ENCODE results near the gene CSNK1G2. TPM values are rescaled to one million over a fixed set of nuclear protein-coding genes. Genes with fewer than 3 reads are reported as not detected.

The CSNK1G2 gene
- total and polyA plus RNA-seq, 2 experiments from 2014 or later, result 39.6 to 147 TPM

- TF ChIP-seq ZNF331 (CRISPR knock-in tag; IDR thresholded peaks at IDR 0.05; ENCODE audit: low read depth) (no peak), JUNB (IDR thresholded peaks at IDR 0.05; ENCODE audit: unreplicated experiment) (no peak), ZNF462 (CRISPR knock-in tag; IDR thresholded peaks at IDR 0.05) (no peak), ZNF114 (CRISPR knock-in tag; IDR thresholded peaks at IDR 0.05) (no peak), POLR2AphosphoS5 (IDR thresholded peaks at IDR 0.05; ENCODE audit: low read depth) (no peak), CREB1 (CRISPR knock-in tag; IDR thresholded peaks at IDR 0.05; ENCODE audit: low read depth) (no peak), EZH2phosphoT487 (IDR thresholded peaks at IDR 0.05; ENCODE audit: unreplicated experiment) (no peak), EZH2 (IDR thresholded peaks at IDR 0.05; ENCODE audit: low read depth, unreplicated experiment) (no peak), STAT1 (IDR thresholded peaks at IDR 0.05; ENCODE audit: unreplicated experiment) (no peak), NANOG (IDR thresholded peaks at IDR 0.05; ENCODE audit: borderline replicate concordance) (no peak)
- TF ChIP-seq, protein P1, sequence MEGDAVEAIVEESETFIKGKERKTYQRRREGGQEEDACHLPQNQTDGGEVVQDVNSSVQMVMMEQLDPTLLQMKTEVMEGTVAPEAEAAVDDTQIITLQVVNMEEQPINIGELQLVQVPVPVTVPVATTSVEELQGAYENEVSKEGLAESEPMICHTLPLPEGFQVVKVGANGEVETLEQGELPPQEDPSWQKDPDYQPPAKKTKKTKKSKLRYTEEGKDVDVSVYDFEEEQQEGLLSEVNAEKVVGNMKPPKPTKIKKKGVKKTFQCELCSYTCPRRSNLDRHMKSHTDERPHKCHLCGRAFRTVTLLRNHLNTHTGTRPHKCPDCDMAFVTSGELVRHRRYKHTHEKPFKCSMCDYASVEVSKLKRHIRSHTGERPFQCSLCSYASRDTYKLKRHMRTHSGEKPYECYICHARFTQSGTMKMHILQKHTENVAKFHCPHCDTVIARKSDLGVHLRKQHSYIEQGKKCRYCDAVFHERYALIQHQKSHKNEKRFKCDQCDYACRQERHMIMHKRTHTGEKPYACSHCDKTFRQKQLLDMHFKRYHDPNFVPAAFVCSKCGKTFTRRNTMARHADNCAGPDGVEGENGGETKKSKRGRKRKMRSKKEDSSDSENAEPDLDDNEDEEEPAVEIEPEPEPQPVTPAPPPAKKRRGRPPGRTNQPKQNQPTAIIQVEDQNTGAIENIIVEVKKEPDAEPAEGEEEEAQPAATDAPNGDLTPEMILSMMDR (conservative IDR thresholded peaks at IDR 0.05; ENCODE audit: low read depth in 2 of 2), result no peak
- TF ChIP-seq, protein P2, sequence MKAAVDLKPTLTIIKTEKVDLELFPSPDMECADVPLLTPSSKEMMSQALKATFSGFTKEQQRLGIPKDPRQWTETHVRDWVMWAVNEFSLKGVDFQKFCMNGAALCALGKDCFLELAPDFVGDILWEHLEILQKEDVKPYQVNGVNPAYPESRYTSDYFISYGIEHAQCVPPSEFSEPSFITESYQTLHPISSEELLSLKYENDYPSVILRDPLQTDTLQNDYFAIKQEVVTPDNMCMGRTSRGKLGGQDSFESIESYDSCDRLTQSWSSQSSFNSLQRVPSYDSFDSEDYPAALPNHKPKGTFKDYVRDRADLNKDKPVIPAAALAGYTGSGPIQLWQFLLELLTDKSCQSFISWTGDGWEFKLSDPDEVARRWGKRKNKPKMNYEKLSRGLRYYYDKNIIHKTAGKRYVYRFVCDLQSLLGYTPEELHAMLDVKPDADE (IDR thresholded peaks at IDR 0.05), result no peak
- TF ChIP-seq, protein P3, sequence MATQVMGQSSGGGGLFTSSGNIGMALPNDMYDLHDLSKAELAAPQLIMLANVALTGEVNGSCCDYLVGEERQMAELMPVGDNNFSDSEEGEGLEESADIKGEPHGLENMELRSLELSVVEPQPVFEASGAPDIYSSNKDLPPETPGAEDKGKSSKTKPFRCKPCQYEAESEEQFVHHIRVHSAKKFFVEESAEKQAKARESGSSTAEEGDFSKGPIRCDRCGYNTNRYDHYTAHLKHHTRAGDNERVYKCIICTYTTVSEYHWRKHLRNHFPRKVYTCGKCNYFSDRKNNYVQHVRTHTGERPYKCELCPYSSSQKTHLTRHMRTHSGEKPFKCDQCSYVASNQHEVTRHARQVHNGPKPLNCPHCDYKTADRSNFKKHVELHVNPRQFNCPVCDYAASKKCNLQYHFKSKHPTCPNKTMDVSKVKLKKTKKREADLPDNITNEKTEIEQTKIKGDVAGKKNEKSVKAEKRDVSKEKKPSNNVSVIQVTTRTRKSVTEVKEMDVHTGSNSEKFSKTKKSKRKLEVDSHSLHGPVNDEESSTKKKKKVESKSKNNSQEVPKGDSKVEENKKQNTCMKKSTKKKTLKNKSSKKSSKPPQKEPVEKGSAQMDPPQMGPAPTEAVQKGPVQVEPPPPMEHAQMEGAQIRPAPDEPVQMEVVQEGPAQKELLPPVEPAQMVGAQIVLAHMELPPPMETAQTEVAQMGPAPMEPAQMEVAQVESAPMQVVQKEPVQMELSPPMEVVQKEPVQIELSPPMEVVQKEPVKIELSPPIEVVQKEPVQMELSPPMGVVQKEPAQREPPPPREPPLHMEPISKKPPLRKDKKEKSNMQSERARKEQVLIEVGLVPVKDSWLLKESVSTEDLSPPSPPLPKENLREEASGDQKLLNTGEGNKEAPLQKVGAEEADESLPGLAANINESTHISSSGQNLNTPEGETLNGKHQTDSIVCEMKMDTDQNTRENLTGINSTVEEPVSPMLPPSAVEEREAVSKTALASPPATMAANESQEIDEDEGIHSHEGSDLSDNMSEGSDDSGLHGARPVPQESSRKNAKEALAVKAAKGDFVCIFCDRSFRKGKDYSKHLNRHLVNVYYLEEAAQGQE (IDR thresholded peaks at IDR 0.05; ENCODE audit: unreplicated experiment), result no peak
- H3K4me2 ChIP-seq, result no peak overlapping the region
- Mint-ChIP-seq H3K4me1 (no peaks in the 10 kb centered on the region), H3K4me3 (no peak overlapping the region), H3K36me3 (ENCODE audit: low read depth) (peaks cover 18% of the 10 kb centered on the region), H3K27me3 (ENCODE audit: insufficient read depth, low read depth, poor library complexity) (peaks cover 6% of the 10 kb centered on the region), H3K9me3 (no peaks in the 10 kb centered on the region), H3K27ac (no peak overlapping the region)
- H3K4me1 ChIP-seq (ENCODE audit: insufficient read depth), result no peaks in the 10 kb centered on the region
- H4K20me1 ChIP-seq (replicated peaks; ENCODE audit: insufficient read depth), result peaks cover 26% of the 10 kb centered on the region
- no peak overlapping the region for H3K27ac ChIP-seq (ENCODE audit: low read depth)
- no peak overlapping the region for H2AFZ ChIP-seq
- H3K36me3 ChIP-seq (ENCODE audit: insufficient read depth), result no peaks in the 10 kb centered on the region
- ATAC-seq, result no peak
- no peaks in the 10 kb centered on the region for H3K9me2 ChIP-seq (ENCODE audit: insufficient read depth)
- H3K79me2 ChIP-seq (replicated peaks; ENCODE audit: insufficient read depth), result peaks cover 58% of the 10 kb centered on the region
- DNase-seq (ENCODE audit: low spot score), result no peak
- no peaks in the 10 kb centered on the region for H3K27me3 ChIP-seq (ENCODE audit: insufficient read depth)
- no peak overlapping the region for H3K4me3 ChIP-seq
- no peaks in the 10 kb centered on the region; the same call in 1 of the 2 replicates for H3F3A ChIP-seq (replicated peaks; ENCODE audit: low read depth)
These were observed 30.0 kb downstream of the CSNK1G2 start for GRCh38 chr19:1970806-1971502.

All from GM23338 (cell line).